H1 (cell line): ENCODE measurements around the gene STX18.

Source experiments
- CHD1 ChIP-seq: IDR thresholded peaks from 2 replicates; pipeline ENCODE4 v1.6.1; 2012; ENCODE audit warnings: low read depth, low read length, improper control_type of control experiment
- CTCF ChIP-seq, 3 experiments: IDR thresholded peaks; 1 replicate in 2 of 3; 2 replicates in 1 of 3; pipeline versions ENCODE4 v1.5.1 to v1.6.1; 2011; ENCODE audit warnings: low read length in 3 of 3, mild to moderate bottlenecking in 3 of 3, inconsistent platforms in 2 of 3, low read depth in 1 of 3, moderate library complexity in 1 of 3; ENCODE audit not compliant: insufficient read depth in 1 of 3; ENCODE audit errors: control extremely low read depth in 1 of 3
- POLR2A ChIP-seq, 2 experiments: IDR thresholded peaks; 1 replicate in 1 of 2; 2 replicates in 1 of 2; pipeline ENCODE4 v1.6.1; 2011; ENCODE audit warnings: low read depth in 2 of 2, low read length in 2 of 2, mild to moderate bottlenecking in 2 of 2; ENCODE audit errors: control extremely low read depth in 1 of 2
- RAD21 ChIP-seq, 2 experiments: IDR thresholded peaks in 1 of 2; conservative IDR thresholded peaks in 1 of 2; 2 replicates each; pipeline ENCODE4 v1.6.1; 2011; ENCODE audit warnings: low read depth in 2 of 2, low read length in 2 of 2, improper control_type of control experiment in 1 of 2, inconsistent platforms in 1 of 2, mild to moderate bottlenecking in 1 of 2, moderate library complexity in 1 of 2

- TF ChIP-seq CTCF (IDR thresholded peaks at IDR 0.05; ENCODE audit: control extremely low read depth in 1 of 3, insufficient read depth in 1 of 3, low read depth in 1 of 3, low read length in 3 of 3) (no peak), CHD1 (no peak), POLR2A (IDR thresholded peaks at IDR 0.05; ENCODE audit: control extremely low read depth in 1 of 2, low read depth in 2 of 2, low read length in 2 of 2) (no peak), RAD21 (IDR thresholded peaks at IDR 0.05 in 1 of 2, conservative IDR thresholded peaks at IDR 0.05 in 1 of 2; ENCODE audit: low read depth in 2 of 2, low read length in 2 of 2) (no peak)
Measured at GRCh38 chr4:4459181-4459580, 82.7 kb downstream of the STX18 start.
